IPS-18c (cell line): ENCODE measurements around the gene SEC14L5.

Experiments used
- H3K4me3 ChIP-seq: 2 replicates; pipeline ENCODE4 v1.7.0; 2013; ENCODE audit warnings: low read depth, mild to moderate bottlenecking, low read length, moderate library complexity; ENCODE audit not compliant: insufficient read depth
- H3K9me3 ChIP-seq: one replicate; pipeline ENCODE4 v1.6.1; 2013; ENCODE audit warnings: mild to moderate bottlenecking, low read length, moderate library complexity; ENCODE audit not compliant: control insufficient read depth, insufficient read depth

Gene SEC14L5

DNA sequence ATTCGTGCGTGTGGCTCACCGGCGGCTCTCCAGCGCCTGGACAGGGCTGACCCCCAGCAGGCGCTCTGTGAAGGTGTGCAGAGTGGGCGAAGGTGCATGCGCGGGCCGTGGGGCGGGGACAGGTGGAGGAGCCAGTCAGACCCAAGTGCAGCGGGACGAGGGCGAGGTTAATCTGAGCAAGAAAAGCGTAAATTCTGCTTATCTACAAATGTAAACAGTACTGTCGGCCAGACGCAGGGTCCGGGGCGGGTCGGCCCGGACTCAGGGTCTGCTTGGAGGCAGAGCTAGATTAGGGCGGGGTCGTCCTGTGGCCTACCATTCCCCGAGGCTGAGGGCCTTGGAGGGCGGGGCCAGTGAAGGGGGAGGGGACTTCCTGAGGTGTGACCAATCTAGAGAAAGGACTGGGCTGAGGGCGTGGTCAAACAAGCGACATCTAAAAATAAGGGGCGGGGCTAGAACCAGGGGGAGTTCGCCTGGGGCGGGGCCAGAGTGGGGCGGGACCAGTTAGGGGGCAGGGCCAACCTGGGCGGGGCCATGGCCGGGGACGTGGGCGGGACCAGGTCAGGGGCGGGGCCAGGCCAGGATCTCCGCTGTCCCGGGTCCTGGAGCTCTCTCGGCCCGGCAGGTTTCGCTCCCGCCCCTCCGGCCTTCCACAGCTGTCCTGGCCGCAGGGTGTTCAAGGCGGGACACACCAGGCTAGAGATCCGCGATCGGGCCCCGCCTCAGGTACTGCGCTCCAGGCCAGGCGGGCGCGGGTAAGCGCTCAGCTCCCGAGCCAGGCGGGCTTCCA lies at the start of gene SEC14L5:
Gene SEC14L5 (plus strand): TSS at position 611 of the 790 bp plus-strand sequence. CDS start 994 bp downstream, outside the sequence.
- Histone ChIP-seq H3K9me3 (no peaks in the 10 kb centered on the region), H3K4me3 (peak within 1 kb of the TSS; percentile 56)

DNA sequence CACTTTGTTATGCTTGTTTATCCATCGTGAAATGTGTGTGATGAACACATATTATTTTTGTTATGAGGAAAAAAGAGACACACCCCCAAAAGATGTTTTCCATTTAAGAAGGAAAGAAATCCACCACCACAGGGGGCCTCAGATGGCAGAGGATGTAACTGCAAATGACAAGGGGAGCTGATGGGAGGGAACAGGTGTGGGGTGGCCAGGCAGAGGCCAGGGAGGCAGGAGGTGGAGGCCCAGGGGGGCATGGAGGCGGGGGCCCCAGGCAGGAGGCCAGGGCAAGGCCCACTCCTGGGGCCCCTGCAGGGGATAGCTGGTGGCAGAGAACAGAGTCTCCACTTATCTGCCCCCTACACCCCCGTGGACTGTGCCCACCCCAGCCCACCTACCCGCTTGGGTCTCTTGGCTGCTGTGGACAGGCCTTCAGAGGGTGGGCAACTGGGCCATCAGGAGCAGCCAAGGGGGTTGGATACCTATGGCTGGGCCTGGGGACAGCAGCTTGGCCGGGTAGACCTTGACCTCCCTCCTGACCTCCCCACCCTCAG lies 49.2 kb upstream of the SEC14L5 start:
- H3K4me3 ChIP-seq = no peak overlapping the region
- no peaks in the 10 kb centered on the region for H3K9me3 ChIP-seq

DNA sequence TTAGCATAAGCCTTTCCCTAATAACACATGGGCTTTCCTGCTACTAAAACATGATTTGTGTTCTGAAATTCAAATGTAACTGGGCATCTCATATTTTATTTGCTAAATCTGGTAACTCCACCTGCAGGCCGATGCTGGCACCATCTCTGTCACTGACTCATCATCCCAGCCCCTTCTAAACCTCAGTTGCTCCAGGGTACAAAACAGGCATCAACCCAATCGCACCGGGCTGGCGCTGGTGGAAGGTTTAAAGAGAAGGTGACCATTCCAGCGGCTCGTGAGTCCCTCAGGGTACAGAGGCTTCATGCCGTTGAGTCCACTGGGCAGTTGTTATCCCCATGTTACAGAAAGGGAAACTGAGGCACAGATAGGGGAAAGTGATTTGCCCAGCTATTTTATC lies 48.3 kb upstream of the SEC14L5 start:
- no peaks in the 10 kb centered on the region for H3K9me3 ChIP-seq
- H3K4me3 ChIP-seq = no peak overlapping the region

DNA sequence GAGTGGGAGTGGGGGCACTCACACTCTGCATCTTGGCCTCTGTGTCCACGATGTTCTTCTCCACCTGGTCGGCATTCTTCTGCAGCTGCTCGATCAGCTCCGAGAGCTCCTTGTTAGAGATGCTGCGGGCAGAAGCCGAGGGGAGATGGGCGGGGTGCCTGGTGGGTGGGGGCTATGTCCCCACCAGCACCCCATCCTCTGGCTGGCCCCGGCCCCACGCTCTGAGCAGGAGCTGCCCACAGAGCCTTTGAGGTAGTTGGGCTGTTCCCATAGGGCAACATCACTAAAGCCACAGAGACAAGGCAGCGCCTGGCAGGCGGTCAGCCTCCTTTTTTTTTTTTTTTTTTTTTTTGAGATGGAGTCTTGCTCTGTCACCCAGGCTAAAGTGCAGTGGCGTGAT lies 47.3 kb upstream of the SEC14L5 start:
- H3K4me3 ChIP-seq = no peak overlapping the region

DNA sequence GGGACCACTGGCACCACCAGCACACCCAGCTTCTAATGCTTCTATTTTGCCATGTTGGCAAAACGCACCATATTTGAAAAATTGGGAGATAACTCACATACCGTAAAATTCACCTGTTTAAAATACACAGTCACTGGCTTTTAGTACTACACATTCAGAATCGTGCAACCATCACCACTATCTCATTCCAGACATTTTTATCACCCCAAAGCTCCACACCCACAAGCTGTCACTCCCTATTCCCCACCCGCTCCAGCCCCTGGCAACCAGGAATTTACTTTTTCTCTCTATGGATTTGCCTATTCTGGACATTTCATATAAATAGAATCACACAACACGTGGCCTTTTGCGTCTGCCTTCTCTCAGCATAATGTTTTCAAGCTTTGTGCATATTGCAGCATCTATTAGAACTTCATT lies 46.2 kb upstream of the SEC14L5 start:
- no peak overlapping the region for H3K4me3 ChIP-seq
- H3K9me3 ChIP-seq = no peaks in the 10 kb centered on the region

More for the DNA sequence above, 47.3 kb upstream of the SEC14L5 start:
- no peaks in the 10 kb centered on the region for H3K9me3 ChIP-seq

DNA sequence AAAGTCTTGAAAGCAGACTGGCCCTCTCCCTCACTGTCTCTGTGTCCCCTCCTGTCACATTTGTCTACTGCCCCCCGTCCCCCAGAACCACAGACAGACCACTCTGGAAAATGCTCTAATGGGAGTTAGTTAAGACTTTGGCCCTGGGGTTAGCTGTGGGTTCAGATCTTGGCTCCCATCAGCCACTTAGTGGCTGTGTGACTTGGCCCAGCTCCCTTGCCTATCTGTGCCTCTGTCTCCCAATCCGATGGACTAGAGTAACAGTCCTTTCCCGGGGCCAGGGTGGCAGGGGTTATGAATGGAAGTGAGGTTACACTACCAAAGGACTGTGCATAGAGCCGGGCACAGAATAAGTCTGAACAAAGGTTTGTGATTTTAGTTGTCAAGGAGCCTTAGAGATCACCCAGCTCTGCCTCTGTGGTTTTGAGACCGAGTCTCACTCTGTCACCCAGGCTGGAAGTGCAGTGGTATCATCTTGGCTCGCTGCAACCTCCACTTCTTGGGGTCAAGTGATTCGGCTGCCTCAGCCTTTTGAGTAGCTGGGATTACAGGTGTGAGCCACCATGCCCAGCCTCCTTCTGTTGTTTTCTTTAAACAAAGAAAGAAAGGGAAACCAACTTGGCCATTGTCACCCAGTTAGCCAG lies 44.9 kb upstream of the SEC14L5 start:
- H3K9me3 ChIP-seq = no peaks in the 10 kb centered on the region
- no peak overlapping the region for H3K4me3 ChIP-seq

DNA sequence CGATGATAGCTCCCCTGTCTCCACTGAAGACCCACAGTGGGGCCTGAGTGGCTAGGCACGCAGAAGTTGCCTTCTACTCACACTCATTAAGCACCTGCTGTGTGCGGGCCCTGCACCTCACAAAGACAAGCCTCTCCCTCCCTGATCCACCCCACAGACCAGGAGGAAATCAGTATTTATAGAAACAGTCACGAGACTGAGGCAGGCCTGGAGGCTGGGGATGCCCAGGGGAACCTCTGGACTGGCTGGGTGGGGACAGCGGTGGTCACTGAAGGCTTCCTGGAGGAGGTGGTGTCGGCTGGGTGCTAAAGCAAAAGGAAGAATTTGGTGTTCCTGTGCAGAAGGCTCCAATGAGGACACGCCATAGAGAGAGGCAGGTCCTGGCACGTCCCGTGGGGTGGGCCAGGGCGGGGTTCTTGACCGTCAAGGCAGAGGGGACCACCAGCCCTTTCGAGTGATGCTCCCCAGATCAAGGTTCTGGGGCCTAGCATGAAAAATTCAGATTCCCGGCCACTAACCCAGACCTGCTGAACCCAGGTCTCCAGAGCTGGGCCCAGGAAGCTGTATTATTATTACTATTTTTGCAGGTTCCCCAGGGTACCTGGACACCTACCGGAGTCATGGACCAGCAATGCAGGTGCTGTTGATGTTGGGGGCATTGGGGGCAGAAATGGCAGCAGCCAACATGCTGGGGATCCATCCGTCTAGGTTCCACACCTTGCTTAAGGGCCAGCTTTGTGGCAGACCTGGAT lies 44.2 kb upstream of the SEC14L5 start:
- no peaks in the 10 kb centered on the region for H3K9me3 ChIP-seq
- no peak overlapping the region for H3K4me3 ChIP-seq

DNA sequence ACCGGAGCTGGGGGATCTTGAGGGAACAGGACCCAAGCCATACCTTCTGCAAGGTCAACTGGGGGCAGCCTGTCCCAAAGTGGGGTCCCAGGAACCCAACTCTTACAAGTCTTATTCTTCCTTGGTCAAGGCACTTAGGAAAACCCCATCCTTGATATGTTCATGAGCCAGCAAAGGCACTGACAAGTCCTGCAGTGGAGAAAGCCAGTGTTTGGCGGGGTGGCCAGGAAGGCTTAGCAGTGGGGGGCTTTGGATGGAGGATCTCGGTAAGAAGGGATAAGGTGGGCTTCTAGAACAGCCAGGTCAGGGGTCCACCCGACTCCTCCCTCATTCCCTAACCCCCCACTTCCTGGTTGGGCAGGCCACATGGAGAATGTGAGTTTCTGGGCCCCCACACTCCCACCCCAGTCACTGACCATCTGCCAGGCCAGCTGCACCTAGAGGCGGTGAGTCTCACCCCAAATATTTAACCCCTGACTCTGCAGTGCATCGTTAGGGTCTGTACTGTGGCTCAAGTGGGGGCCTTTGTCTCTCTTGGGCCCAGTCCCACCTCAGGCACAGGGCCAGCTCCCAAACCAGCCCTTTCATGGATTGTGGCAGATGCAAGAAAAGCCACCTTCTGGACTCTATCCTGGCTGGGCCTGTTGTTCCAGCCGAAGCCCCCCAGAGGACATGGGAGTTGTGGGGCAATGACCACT lies 43.5 kb upstream of the SEC14L5 start:
- no peaks in the 10 kb centered on the region for H3K9me3 ChIP-seq
- no peak overlapping the region for H3K4me3 ChIP-seq

DNA sequence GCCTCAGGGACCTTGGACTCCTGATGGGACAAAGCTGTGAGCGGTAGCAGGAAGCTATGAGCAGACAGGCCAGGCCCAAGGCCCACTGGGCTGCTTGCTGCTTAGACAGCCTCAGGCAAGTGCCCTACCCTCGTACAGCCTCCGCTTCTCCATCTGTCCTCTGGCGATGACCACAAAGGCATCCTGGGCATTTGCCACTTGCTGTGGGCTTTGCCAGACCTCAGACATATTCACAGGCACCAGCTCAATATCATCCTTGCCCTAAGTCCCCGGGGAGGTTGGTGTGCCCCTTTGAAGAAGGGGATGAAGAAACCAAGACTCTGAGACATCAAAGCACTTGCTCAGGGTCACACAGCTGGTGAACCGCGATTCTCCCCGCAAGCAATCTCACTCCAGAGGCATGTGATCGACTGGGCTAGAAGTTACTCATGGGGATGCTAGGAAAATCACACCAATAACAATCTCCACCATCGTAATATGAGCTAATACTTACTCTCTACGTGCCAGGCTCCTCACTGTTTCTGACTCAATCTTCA lies 42.8 kb upstream of the SEC14L5 start:
- Histone ChIP-seq H3K4me3 (no peak overlapping the region), H3K9me3 (no peaks in the 10 kb centered on the region)

DNA sequence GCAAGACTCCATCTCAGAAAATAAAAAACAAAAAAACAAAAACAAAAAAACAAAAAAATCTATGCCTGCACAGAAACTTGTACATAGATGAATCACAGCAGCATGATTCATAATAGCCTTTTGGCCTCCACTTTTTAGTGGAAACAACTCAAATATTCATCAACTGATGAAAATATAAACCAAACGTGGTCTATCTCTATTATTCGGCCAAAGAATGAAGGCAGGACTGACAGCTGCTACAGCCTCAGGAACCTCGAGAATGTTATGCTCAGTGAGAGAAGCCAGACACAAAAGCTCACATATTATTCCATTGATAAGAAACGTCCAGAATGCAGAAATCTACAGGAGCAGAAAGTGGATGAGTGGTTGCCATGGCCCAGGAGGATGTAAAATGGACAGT lies 41.0 kb upstream of the SEC14L5 start:
- Histone ChIP-seq H3K4me3 (no peak overlapping the region), H3K9me3 (no peaks in the 10 kb centered on the region)

DNA sequence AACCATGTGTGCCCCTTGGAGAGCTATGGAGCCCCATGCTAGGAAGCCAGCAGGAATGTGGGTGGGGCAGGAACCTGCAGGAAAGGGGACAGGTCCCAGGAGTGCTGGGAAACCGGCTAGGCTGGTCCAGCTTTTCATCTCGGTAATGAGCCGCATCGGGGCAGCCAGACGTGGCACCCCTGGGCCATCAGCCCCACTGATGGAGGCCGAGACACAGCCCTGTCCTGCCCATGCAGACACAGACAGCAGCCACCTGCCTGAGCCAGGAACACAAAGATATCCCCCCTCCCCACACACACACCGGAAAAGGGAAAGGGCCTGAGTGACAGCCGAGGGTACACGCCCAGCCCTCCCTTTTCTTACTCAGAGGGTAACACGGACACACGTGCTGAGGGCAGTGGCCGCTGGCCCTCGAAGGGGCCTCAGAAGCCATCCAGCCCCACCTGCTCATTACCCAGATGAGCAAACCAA lies 39.3 kb upstream of the SEC14L5 start:
- Histone ChIP-seq H3K9me3 (no peaks in the 10 kb centered on the region), H3K4me3 (no peak overlapping the region; the same call in 1 of the 2 replicates)

DNA sequence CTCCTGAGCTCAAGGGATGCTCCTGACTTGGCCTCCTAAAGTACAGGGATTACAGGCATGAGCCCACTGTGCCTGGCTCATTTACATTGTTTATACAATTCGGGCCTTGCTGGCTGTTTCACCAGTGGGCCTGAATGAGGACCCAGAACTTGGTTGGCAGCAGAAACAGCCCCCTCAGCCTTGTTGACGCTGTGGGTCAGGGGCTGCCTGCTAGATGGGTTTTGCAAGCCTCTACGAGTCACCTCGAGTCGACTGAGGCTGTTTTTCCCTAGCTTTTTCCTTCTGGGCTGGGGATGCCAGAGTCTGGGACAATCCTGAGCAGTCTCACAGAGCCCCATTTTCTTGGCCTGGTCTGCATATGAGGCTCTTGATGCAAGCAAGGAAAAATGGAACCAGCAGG lies 37.3 kb upstream of the SEC14L5 start:
- Histone ChIP-seq H3K4me3 (no peak overlapping the region), H3K9me3 (no peaks in the 10 kb centered on the region)

DNA sequence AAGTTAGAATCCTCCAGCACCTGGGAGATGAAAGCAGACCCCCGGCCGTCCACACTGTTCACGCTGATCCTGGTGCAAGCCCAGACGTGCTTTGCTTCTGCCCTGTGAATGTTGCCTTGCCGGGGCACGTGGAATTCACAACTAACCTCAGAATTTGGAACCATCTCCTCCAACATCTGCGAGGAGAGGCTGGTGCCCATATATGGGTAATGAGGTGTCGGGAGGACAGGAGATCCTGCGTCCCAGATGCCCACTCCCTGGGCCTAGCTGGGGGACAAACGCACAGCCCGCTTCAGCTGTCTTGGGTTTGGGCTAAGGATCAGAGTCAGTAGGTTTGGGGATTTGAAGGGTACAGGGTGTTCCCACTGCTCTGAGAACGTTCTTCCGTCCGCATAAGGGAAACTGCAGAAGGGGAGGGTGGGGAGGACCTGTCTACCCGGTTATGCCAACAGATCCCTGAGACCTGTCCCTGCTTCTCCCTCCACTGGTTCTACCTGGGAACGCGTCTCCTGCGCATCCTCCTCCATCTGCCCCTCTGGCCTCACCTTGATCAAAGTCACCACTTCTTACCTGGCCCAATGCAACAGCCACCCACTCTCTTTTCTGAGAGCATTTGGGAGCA lies 35.3 kb upstream of the SEC14L5 start:
- Histone ChIP-seq H3K9me3 (no peaks in the 10 kb centered on the region), H3K4me3 (no peak overlapping the region)

DNA sequence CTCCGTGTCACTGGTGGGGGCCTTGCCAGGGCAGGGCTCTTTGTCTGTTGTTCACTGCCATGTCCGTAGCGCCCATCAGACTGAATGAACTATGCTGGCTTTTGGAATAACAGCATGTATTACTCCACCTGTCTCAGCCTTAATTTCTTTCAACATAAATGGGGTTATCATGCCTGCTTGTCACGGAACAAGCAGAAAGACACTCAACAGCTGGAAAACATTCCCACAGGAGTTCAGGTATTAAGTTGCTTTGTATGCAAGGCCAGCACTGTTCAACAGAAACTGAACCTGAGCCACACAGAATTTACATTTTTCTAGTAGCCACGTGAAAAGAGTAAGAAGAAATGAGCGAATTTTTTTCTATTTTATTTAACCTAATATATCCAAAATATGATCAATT lies 34.3 kb upstream of the SEC14L5 start:
- Histone ChIP-seq H3K4me3 (no peak overlapping the region), H3K9me3 (no peaks in the 10 kb centered on the region)

DNA sequence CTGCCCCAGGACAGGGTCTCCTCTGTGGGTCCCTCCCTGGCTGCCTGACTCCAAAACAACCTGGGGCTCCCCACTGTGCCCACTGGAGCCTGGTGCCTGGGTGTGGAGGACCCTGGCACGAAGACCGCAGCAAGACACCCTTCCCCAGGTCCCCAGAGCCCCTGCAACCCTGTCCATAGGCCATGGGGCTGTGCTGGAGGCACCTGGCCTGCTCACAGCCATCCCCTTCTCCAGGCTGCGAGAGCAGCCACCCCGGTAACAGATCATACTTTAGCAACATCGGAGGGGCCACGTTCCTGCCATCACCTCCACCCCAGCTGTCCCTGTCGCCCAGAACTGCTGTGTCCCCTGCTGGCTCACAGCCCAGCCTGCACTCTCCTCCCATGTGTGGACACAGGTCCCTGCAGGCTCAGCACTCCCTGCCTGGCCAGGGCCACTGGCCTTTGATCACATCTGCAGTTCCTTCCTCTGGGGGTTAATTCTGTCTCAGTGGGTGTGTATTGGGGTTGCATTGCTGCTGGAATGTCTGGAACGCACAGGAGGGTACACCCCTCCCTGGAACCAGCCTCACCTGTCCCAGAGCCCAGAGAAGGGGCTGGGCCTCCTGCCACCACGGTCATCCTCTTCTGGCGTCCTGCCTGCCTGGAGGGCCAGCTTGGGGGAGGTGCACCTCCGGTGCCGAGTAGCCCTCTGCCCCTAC lies 33.4 kb upstream of the SEC14L5 start:
- no peaks in the 10 kb centered on the region for H3K9me3 ChIP-seq
- no peak overlapping the region for H3K4me3 ChIP-seq

DNA sequence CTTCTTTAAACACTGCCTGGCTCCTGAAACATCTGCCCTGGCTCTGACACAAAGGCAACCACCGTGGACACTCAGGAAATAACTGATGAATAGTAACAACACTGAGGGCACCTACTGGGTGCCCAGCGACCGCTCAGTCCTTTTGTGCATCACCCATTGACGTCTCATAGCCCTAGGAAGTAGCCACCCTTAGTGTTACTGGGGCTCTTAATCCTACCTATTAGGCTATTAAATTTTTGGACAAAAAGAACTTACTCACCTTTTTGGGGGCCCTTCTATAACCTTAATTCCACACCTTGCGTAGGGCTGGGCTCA lies 32.9 kb upstream of the SEC14L5 start:
- Histone ChIP-seq H3K9me3 (no peaks in the 10 kb centered on the region), H3K4me3 (no peak overlapping the region)
